Right lobe of liver (tissue), 4 donors: ENCODE results near the gene COQ5.

ENCODE experiments used
- POLR2A ChIP-seq: fragments of 450-650 bp; IDR thresholded peaks from one replicate; pipeline ENCODE4 v1.6.1; 2017; ENCODE audit warnings: antibody characterized with exemption, mild to moderate bottlenecking
- TF ChIP-seq, protein P1 (sequence below), 4 donors: fragments of 200-600 bp in 3 of 4; fragments of 450-650 bp in 1 of 4; IDR thresholded peaks; one replicate each; pipeline versions ENCODE4 v1.5.1 to v1.8.0; 2016 to 2022; ENCODE audit warnings: antibody characterized with exemption in 4 of 4, mild to moderate bottlenecking in 2 of 4
- donor health status: DM: no; HTN: no; CAD: no.
- donor health status: DM: no; HTN: no; CAD: no.
- donor health status: DM: no; HTN: yes; CAD: no.

DNA sequence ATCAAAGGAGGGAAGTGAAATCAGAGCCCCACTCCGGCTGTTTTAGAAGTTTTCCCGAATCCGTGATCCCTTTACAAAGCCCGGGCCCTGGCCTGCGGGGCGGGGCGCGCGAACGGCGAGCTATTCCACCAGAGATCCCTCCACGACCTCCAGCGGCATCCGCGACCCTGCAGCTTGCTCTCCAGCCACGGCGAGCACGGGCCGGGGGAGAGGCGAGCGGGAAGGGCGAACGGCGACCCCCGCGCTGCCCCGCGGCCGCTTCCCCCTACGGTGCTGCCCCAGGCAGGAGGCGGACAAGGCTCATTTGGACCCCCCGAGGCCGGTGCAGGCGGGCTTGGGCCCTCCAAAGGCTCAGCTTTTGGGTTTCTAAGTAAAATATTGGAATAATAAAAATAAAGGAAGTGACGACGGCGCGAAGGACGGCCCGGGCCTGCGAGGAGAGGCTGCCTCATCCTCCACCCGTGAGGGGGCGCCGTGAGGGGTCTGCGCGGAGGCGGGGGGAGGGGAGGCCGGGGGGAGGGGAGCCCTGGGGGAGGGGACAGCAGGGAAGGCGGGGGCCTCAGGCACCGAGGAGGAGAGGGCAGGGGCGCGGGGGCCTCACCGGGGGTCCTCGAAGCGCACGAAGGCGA is 60.0 kb downstream of the COQ5 start:
- TF ChIP-seq, protein P1, sequence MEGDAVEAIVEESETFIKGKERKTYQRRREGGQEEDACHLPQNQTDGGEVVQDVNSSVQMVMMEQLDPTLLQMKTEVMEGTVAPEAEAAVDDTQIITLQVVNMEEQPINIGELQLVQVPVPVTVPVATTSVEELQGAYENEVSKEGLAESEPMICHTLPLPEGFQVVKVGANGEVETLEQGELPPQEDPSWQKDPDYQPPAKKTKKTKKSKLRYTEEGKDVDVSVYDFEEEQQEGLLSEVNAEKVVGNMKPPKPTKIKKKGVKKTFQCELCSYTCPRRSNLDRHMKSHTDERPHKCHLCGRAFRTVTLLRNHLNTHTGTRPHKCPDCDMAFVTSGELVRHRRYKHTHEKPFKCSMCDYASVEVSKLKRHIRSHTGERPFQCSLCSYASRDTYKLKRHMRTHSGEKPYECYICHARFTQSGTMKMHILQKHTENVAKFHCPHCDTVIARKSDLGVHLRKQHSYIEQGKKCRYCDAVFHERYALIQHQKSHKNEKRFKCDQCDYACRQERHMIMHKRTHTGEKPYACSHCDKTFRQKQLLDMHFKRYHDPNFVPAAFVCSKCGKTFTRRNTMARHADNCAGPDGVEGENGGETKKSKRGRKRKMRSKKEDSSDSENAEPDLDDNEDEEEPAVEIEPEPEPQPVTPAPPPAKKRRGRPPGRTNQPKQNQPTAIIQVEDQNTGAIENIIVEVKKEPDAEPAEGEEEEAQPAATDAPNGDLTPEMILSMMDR (IDR thresholded peaks at IDR 0.05), result no peak
- TF ChIP-seq POLR2A, result no peak
